Breast epithelium (tissue), 3 donors: Measurements from ENCODE around the gene HIPK2.

ENCODE experiments used
- POLR2AphosphoS5 ChIP-seq, 3 donors: sonication (generic); formaldehyde crosslinking; IDR thresholded peaks; one replicate each; pipeline ENCODE4 v1.6.1; 2017; ENCODE audit warnings: antibody characterized with exemption in 3 of 3
- TF ChIP-seq, protein P1 (sequence below), 3 donors: fragments of 450-650 bp; IDR thresholded peaks; one replicate each; pipeline ENCODE4 v1.5.1; 2016 to 2017; ENCODE audit warnings: antibody characterized with exemption in 3 of 3, mild to moderate bottlenecking in 3 of 3, moderate library complexity in 3 of 3

DNA sequence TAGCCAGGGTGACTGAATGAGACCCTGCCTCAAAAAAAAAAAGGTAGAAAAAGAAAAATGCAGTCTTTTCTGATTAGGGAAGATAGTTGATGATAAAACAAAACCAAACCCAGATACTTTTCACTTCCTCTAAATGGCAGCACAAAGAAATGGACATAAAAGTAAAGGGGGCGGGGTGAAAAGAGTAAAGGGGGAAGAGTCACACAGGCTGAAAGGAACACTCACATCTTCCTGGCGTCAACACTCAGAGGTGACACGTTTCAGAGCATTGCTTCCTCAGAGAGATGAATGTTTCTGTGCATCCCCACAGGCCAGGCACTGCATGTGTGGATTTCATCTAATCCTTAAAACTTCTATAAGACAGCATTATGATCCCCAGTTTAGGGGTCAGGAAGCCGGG lies 81.2 kb downstream of the HIPK2 start:
- TF ChIP-seq POLR2AphosphoS5 (IDR thresholded peaks at IDR 0.05) = no peak
- TF ChIP-seq, protein P1, sequence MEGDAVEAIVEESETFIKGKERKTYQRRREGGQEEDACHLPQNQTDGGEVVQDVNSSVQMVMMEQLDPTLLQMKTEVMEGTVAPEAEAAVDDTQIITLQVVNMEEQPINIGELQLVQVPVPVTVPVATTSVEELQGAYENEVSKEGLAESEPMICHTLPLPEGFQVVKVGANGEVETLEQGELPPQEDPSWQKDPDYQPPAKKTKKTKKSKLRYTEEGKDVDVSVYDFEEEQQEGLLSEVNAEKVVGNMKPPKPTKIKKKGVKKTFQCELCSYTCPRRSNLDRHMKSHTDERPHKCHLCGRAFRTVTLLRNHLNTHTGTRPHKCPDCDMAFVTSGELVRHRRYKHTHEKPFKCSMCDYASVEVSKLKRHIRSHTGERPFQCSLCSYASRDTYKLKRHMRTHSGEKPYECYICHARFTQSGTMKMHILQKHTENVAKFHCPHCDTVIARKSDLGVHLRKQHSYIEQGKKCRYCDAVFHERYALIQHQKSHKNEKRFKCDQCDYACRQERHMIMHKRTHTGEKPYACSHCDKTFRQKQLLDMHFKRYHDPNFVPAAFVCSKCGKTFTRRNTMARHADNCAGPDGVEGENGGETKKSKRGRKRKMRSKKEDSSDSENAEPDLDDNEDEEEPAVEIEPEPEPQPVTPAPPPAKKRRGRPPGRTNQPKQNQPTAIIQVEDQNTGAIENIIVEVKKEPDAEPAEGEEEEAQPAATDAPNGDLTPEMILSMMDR (IDR thresholded peaks at IDR 0.05) = no peak
